Adipose tissue (tissue), 3 donors: Measurements from ENCODE around the gene GDF2. TPM values are rescaled to one million over a fixed set of nuclear protein-coding genes. Genes with fewer than 3 reads are reported as not detected.

Experiments used
- H3K27ac ChIP-seq: one replicate; pipeline ENCODE4 v1.5.1; 2013; ENCODE audit warnings: low read depth, low read length
- WGBS, 3 donors: extraction: QIAGEN DNeasy Blood & Tissue Kit; methylation state at CpG; one replicate each; pipeline ENCODE4 v1.1.7; 2013; 5-methylcytosine and 5-hydroxymethylcytosine counted together
- polyA plus RNA-seq, 3 donors: library from polyadenylated mRNA; stranded (reverse); fragments of 200-250 nt; gene quantifications; one replicate each; pipeline ENCODE4 v1.2.3, GENCODE V29; 2013
- donor health status: healthy with polysubstance abuse.
- donor health status: Bipolar disorder and iron deficiency.
- donor health status: healthy.

The GDF2 gene
- polyA plus RNA-seq, 3 donors, result not detected

DNA sequence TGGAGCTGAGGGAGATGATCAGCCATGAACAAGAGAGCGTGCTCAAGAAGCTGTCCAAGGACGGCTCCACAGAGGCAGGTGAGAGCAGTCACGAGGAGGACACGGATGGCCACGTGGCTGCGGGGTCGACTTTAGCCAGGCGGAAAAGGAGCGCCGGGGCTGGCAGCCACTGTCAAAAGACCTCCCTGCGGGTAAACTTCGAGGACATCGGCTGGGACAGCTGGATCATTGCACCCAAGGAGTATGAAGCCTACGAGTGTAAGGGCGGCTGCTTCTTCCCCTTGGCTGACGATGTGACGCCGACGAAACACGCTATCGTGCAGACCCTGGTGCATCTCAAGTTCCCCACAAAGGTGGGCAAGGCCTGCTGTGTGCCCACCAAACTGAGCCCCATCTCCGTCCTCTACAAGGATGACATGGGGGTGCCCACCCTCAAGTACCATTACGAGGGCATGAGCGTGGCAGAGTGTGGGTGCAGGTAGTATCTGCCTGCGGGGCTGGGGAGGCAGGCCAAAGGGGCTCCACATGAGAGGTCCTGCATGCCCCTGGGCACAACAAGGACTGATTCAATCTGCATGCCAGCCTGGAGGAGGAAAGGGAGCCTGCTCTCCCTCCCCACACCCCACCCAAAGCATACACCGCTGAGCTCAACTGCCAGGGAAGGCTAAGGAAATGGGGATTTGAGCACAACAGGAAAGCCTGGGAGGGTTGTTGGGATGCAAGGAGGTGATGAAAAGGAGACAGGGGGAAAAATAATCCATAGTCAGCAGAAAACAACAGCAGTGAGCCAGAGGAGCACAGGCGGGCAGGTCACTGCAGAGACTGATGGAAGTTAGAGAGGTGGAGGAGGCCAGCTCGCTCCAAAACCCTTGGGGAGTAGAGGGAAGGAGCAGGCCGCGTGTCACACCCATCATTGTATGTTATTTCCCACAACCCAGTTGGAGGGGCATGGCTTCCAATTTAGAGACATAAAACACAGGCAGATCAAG lies 3.3 kb downstream of the GDF2 start:
- 92 to 93% (median 93%) methylated on average over 30 of the region's 30 CpGs for WGBS, 3 donors

DNA sequence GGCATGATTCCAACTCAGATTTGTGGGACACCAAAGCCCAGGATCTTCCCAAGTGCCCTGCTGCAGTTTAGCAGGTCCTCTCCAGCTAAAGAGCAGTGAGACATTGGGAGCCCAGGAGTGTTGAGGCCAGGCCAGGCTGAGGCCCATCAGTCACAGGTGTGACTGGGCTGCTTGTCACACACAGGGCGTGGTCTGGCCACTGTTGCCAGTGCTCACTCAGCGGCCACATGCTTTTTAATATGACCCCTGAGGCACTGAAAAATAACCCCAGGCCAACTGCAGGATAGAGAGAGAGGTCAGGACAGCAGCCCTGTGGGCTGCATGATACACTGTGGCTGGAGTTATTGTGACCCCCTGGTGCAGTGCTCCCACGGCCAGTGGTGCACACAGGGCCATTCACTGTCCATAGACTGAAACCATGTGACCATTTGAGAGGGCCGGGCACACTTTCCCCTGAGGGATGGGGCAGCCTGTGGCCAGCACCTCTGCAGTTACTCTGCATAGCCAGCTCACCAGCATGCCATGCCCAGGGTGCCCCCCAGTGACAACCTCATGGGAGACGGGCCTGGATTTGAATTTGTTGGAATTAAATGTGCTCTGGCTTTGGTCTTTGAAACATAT lies 4.2 kb downstream of the GDF2 start:
- no peak overlapping the region for H3K27ac ChIP-seq
- 65 to 82% (median 79%) methylated on average over 5 of the region's 5 CpGs for WGBS, 3 donors

More for the DNA sequence above, 3.3 kb downstream of the GDF2 start:
- H3K27ac ChIP-seq, result no peak overlapping the region

DNA sequence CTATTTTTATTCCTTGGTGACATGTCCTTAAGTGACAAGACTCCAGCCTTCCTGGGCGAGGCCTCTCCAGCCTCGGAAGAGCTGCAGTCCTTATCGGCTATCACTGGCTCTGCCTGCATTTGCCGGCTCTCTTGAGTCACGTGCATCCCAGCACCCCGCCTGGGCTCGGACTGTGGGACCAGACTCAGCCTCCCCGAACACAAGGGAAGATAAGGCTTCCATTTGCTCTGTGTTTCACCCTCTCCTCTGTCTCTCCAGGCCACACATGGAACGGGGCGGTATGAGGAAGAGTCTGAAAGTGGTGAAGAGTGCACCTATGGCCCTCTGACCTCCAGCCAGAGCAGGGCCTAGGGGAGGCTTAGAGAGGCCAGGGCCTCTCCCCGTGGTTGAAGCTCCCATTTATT lies 4.7 kb downstream of the GDF2 start:
- WGBS, 3 donors, result 76 to 92% (median 80%) methylated on average over 11 of the region's 11 CpGs
- H3K27ac ChIP-seq, result no peak overlapping the region

DNA sequence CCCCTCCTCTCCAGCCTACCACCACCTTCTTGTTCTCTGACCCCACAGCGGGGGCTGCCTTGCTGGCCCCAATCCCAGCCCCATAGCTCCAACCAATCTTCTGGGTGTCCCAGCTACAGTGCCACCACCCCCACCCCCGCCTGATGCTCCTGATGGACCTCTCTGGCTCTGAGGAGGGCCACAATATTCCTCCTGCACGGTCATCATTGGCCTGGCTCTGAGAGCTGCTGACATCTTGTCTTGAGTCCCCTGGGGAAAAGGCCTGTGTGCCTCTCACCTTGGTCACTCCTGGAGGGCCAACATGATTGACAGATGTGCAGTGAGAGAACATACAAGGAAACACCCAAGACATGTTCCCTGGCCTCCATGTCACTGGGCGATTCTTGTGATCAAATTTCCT lies 7.6 kb downstream of the GDF2 start:
- WGBS, 3 donors, result 87 to 94% (median 89%) methylated on average over 4 of the region's 4 CpGs

DNA sequence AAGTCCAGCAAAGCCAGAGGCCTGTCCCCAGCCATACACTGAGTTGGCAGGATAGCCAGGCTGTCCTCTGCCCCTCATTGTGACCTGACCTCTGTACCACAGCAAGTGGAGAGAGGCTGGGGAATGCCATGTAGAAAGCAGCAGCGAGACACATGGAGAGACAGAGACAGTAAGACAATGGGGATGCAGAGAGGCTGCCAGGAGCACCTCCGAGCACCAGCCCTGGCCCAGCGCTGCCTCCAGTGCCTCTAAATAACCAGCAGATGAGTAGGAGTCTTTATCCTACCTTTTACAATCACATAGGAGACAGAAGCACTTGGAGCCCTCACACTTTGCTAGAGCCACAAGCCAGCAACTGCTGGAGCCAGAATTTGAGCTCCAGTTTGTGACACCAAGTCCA lies 8.1 kb downstream of the GDF2 start:
- 91 to 100% (median 96%) methylated on average over 3 of the region's 3 CpGs for WGBS, 3 donors
- H3K27ac ChIP-seq, result no peak overlapping the region

More for the DNA sequence above, 7.6 kb downstream of the GDF2 start:
- no peak overlapping the region for H3K27ac ChIP-seq

DNA sequence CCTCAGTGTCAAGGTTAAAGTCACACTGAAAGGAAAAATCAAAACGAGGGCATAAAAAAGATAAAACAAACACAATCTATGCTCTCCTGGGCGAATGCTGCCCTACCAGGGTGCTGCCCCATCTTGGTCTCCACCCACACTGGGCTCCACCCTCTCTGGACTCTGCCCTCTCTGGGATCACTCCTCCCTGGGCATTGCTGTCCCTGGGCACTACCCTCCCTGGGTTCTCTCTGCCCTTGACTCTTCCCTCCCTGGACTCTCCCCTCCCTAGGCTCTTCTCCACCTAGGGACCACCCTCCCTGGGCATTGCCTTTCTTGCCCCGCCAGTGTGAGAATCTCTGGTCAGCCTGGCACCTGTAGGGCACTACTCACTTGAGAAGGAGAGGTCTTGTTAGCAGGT lies 8.6 kb downstream of the GDF2 start:
- no peak overlapping the region for H3K27ac ChIP-seq
- WGBS, 3 donors, result 27 to 85% (median 79%) methylated on average over 3 of the region's 3 CpGs

DNA sequence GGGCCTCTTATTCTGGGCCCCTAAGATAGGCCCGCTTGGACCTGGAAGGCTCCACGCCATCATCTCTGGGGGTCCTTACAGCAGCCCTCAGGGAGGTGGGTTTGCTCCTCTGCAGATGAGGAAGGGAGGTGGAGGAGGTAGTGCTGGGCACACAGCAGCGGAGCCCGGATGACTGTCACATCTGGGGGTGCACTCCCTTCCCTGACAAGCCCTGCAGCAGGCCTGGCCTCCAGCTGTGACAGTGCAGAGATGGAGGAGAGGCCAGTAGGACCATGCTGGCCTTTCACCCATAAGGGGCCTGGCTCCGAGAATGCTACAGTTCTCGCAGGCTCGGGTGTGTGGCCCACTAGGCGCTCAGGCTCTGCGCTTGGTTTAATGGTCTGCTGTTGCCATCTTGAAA lies 9.2 kb downstream of the GDF2 start:
- H3K27ac ChIP-seq, result no peak overlapping the region
- WGBS, 3 donors, result 97 to 100% (median 98%) methylated on average over 9 of the region's 9 CpGs

DNA sequence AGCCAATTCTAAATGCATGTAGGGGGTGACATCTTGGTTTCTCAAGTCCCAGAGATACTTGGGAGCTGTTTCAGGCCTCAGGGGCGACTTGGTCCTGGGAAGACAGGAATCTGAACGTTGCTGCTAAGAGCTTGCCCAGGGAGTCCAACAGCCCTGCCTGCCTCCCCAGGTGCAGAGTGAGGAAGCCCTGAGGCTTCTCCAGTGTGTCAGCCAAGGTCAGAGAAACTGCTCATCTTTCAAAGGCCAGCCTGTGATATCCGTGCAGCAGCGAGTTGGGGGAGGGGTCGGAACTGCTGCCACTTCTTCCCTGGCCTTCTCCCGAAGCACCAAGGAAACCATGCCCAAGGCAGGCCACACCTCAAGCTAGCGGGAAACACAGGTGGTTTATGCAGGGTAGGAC lies 9.7 kb downstream of the GDF2 start:
- WGBS, 3 donors, result 77 to 80% (median 78%) methylated on average over 7 of the region's 7 CpGs
- no peak overlapping the region for H3K27ac ChIP-seq

DNA sequence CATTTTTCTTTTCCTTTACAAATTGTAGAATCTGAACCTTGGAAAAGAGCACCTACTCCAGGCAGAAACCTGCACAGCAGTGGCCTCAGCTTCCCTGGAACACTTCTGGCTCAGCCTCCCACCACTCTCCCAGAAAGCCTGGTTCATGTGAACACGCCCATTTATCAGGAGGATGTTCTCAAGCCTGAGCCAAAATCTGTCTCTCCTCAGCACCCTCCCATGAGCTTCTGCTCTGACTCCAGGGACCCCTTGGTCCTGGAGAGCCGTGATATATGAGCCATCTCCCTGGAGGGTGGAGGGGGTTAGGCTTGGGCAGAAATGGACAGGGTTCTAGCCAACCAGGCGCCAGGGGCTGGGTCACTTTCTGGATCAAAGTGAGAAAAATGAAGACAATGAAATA lies 10.1 kb downstream of the GDF2 start:
- no peak overlapping the region for H3K27ac ChIP-seq
- 57 to 82% (median 75%) methylated on average over 3 of the region's 3 CpGs for whole genome bisulfite sequencing, 3 donors

DNA sequence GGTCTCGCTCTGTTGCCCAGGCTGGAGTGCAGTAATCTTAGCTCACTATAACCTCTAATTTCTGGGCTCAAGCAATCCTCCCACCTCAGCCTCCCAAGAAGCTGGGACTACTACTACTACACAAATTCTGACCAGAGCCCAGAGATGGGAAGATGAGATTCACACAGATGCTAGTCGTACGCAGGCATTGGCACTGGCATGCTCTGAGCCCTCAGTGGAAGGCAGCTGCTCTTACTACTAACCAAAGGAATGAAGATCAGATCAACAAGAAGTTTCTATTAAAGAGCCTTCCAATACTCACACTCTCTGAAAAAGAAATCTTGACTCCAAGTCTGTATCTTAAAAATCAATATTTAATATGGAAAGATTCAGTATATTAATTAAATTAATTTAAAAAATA lies 10.7 kb downstream of the GDF2 start:
- 82 to 89% (median 87%) methylated on average over 3 of the region's 3 CpGs for WGBS, 3 donors
- H3K27ac ChIP-seq, result no peak overlapping the region

DNA sequence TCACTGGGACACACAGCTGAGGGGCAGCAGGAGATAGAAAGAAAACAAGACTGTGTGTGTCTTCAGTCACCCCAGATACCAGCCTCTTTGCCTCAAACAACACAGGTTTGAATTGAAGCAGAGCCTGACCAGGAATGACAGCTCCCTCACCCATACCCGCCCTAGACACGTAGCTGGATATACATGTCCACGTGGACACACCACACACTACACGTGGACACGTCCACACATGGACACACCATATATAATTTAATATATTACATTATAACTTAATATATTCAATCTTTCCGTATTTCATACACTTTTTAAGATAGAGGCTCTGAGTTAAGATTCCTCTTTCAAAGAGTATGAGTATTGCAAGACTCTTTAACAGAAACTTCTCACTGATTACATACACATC lies 11.3 kb downstream of the GDF2 start:
- WGBS, 3 donors, result 85 to 92% (median 85%) methylated on average over 6 of the region's 6 CpGs
- H3K27ac ChIP-seq, result no peak overlapping the region

DNA sequence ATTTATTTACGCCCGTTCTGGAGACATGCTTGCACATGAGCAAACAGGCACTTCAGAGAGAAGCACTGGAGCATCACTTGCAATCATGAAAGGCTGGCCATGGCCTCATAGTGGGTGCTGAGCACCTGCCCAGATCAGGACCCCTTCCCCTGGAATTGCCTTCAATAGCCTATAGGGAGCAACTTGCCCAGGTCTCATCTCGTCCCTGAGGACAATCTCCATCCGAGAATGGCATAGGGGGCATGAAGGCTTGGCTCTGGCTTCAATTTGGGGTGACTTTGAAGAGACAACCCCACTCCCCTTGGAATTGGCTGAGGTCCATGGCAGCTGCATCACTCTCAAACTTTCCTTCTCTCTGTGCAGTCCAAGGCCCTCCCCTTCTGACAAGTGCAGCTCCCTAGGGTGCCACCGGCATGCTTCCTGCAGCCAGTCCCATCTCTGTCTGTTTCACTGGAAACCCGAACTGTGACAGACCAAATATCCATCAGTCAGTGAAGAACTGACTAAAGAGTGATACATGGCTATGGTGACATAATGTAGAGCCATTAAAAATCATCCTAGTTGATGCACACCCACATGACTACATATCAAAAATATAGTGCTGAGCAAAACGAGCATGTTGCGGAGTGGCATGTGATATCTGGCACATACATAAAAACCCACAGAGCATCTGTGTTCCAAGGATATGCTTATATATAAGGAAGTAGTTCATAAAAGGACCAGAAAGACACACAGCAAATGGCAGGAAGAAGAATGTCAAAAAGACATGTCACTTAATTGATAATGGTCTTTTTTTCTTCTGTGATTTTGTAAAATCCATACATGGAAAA lies 12.4 kb downstream of the GDF2 start:
- WGBS, 3 donors, result 78 to 83% (median 81%) methylated on average over 8 of the region's 8 CpGs
- no peak overlapping the region for H3K27ac ChIP-seq

DNA sequence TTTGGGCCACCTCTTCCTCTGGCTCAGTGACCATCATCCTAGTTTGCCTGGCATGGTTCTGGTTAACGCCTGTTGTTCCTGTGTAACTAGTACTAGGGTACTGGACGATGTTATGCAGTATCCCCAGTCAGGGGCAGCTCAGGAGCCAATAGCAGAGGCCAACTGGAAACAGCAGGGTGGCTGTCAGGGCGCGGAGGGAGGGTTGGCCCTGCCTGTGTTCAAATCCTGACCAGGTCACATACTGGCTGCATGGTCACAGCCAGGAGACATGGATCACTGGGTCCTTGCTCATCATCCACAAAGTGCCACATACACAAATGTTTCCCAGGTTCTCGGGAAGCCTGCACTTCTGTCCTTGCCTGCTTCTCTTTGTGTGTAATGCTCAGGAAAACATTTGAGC lies 13.7 kb downstream of the GDF2 start:
- H3K27ac ChIP-seq, result no peak overlapping the region
- WGBS, 3 donors, result 85 to 88% (median 87%) methylated on average over 5 of the region's 5 CpGs

DNA sequence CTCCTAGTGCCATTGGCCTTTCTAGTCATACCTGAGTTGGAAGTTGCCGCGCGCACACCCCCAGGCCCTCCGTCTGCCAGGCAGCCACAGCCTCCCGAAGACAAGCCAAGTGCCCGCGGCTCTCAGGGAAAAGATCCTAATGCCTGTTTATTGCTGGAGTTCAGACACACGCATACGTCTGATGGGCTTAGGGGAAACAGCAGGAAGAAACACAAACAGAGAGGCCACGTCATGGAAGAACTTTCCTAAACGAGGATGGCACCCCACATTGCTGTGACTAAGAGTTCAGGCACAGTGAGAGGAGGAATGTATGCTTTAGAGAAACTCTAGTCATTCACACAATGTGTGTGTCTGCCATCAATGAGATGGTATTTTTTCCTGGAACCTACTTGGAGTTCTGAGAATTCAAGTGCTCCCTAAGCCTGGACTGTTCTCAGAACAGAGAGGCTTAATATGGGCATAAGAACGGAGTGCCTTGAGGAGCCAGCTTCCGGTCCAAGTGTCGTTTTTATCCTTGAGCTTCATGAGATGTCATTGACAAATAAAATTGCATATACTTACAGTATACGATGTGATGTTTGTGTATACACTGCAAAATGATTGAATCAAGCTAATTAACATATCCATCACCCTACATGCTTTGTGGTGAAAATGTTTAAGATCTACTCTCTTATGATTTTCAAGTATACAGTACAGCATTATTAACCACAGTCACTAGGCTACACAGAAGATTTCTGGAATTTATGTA lies 14.3 kb downstream of the GDF2 start:
- no peak overlapping the region for H3K27ac ChIP-seq
- WGBS, 3 donors, result 79 to 83% (median 83%) methylated on average over 15 of the region's 15 CpGs

DNA sequence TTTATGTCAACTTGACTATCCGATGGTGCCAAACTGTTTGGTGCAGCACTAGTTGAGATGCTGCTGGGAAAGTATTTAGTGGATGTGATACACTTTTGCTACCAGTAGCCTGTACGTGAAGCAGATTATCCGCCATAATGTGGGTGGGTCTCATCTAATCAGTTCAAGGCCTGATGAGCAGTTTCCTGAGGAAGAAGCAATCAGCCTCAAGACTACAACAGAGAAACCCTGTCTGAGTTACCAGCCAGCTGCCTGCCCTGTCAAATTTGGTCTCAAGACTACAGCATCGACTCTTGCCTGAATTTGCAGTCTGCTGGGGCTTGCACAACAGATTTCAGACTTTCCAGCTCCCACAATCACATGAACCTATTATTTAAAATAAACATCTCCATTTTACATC lies 15.1 kb downstream of the GDF2 start:
- H3K27ac ChIP-seq, result no peak overlapping the region
- WGBS, 3 donors, result 70 to 80% (median 71%) methylated on average over 4 of the region's 4 CpGs

DNA sequence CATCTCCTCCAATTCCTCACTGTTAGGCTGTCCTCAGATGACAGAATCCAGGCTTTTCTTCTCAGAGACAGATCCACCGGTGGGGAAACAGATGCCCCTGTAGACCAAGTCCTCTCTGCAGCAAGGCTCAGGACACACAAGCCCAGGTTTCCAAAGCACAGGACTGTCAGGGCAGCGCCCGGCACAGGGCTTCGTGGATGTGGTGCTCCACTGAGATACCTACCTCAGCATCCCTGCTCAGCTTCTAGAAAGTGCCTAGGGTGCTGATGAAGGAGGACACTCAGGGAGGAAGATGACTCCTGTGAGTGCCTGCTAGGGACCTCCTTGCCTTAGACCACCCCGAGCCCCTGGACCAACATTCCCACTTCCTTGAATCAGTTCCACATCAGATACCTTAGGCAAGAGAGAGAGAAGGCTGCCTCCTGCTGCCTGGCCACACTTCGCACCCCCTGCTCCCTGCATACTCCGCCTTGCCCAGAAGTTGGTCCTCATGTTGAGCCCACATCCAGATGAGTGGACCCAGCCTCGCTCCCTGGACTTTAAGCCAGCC lies 17.0 kb downstream of the GDF2 start:
- H3K27ac ChIP-seq, result no peak overlapping the region
- WGBS, 3 donors, result 84 to 89% (median 89%) methylated on average over 8 of the region's 8 CpGs

DNA sequence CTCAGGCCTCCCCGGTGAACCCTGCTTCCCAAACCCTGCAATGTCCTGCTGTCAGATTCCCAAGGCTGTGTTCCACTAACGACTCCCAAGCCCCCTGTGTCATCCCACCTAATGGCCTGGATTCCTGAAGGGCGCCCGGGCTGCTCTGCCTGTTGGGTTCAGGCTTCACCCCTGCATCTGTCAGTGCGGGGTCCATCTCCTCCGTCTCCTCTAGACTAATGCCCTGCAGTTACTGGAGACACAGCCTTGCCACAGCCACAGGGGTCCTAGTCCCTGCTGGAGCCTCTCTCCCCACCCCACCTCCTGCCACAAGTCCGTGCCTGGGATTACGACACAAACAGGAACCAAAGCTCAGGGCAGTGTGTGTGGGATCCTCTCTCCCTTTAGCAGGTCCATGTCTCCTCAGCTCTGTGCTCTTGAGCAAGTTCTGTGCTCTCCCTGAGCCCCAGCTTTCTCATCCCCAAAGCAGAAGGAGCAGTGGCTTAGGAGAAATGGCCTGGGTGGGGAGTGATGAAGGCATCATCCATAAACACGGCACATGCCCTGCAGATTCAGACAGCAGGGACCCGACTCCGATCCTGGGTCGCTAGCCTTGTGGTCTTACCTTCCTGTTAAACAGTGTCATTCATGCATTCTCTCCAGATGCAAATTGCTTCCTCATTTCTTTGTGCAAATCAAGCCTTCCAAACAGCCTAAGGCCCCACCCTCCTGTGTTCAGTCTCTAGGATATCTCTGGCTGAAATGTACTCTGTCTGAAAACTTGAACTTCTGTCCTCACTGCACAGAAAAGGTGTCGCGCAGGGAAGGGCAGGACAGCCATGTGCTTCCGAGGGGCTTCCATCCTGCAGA lies 17.7 kb downstream of the GDF2 start:
- 67 to 79% (median 67%) methylated on average over 15 of the region's 15 CpGs for WGBS, 3 donors
- H3K27ac ChIP-seq, result no peak overlapping the region
